ENCODE measurements around the gene TRIM40.

TRIM40 gene

DNA sequence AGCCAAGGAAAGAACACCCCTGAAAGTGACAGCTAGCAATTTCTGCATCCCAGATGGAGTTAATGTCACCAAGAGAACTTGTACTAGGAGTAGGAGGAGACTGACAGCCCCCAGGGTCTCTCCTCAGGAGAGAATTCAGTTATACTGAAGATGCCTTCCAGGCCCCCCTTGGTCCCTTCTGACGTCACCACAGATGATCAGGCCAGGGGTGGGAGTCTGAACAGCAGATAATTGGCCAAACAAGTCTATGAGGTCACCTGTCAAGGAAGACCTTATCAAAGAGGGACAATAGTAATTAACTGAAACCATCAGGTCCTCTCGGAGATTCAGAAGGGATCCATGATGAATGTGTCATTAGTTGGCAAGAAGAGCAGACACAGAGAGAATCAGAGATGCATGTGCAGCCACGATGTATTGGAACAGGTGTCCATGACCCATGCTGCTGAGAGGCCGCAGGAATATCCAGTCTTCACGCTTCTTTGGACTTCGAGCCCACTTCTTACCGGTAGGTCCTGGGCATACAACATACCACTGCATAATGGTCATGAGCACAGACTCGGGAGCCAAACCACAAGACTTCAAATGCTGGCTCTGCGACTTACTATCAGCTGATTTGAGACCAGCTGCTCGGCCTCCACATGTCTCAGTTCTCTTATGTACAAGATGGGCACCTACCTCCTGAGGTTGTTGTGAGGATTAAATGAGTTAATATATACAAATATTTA lies 14.9 kb downstream of the TRIM40 start:
- TF ChIP-seq CTCF (IDR thresholded peaks at IDR 0.05; ENCODE audit: low read depth, low read length, missing control alignments): no peak
- no peaks in the 10 kb centered on the region for H3K36me3 ChIP-seq (replicated peaks)
- no peak overlapping the region for H3K27ac ChIP-seq
- in situ Hi-C loops (cut with HindIII; ENCODE audit: low pct_ligation_motif_present, low sequenced_read_pairs): no loop called here
- DNase-seq: no peak
- H3K27me3 ChIP-seq (replicated peaks): no peaks in the 10 kb centered on the region
- H3K4me3 ChIP-seq (ENCODE audit: low read depth, low read length): no peak overlapping the region

DNA sequence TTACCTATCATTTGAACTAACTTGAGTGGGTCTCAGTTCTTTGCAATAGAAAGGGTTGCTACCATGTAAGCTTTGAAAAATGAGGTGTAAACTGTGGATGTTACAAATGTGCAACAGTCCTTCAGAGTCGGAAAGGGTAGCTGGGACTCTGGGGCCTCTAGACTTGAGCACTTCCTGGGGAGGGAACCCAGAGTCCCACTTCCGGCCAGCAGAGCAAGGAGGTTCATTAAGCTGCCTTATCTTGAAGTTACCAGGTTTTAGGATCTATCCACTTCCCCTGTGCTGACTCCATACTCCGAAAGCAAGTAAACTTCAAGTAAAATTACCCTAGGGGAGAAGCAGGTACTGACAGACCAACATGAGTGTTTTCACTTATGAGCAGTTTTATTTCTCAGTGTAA lies 15.6 kb downstream of the TRIM40 start:
- in situ Hi-C loops (cut with HindIII; ENCODE audit: low pct_ligation_motif_present, low sequenced_read_pairs): no loop called here
- no peak for TF ChIP-seq CTCF (IDR thresholded peaks at IDR 0.05; ENCODE audit: low read depth, low read length, missing control alignments)
- Histone ChIP-seq H3K36me3 (replicated peaks) (no peaks in the 10 kb centered on the region), H3K27me3 (replicated peaks) (no peaks in the 10 kb centered on the region), H3K4me3 (ENCODE audit: low read depth, low read length) (no peak overlapping the region), H3K27ac (no peak overlapping the region)
- no peak for DNase-seq

- H3K27me3 ChIP-seq (replicated peaks): no peaks in the 10 kb centered on the region
- H3K27ac ChIP-seq: no peak overlapping the region
- in situ Hi-C loops (cut with HindIII; ENCODE audit: low pct_ligation_motif_present, low sequenced_read_pairs): no loop called here
- H3K36me3 ChIP-seq (replicated peaks): no peaks in the 10 kb centered on the region
- no peak overlapping the region for H3K4me3 ChIP-seq (ENCODE audit: low read depth, low read length)
- TF ChIP-seq CTCF (IDR thresholded peaks at IDR 0.05; ENCODE audit: low read depth, low read length, missing control alignments): no peak
- DNase-seq: no peak
Observed at GRCh38 chr6:30152016-30152673, 16.2 kb downstream of the TRIM40 start.

- Histone ChIP-seq H3K4me3 (ENCODE audit: low read depth, low read length) (no peak overlapping the region), H3K27me3 (replicated peaks) (no peaks in the 10 kb centered on the region), H3K36me3 (replicated peaks) (no peaks in the 10 kb centered on the region), H3K27ac (no peak overlapping the region)
- DNase-seq: no peak
- no peak for TF ChIP-seq CTCF (IDR thresholded peaks at IDR 0.05; ENCODE audit: low read depth, low read length, missing control alignments)
- in situ Hi-C loops (cut with HindIII; ENCODE audit: low pct_ligation_motif_present, low sequenced_read_pairs): no loop called here
Observed at GRCh38 chr6:30152910-30153610, 17.1 kb downstream of the TRIM40 start.

GRCh38 chr6:30154061-30154460 lies 18.1 kb downstream of the TRIM40 start:
- no peak for DNase-seq
- no peak for TF ChIP-seq CTCF (IDR thresholded peaks at IDR 0.05; ENCODE audit: low read depth, low read length, missing control alignments)
- Histone ChIP-seq H3K27ac (no peak overlapping the region), H3K4me3 (ENCODE audit: low read depth, low read length) (no peak overlapping the region), H3K36me3 (replicated peaks) (no peaks in the 10 kb centered on the region), H3K27me3 (replicated peaks) (no peaks in the 10 kb centered on the region)
- in situ Hi-C loops (cut with HindIII; ENCODE audit: low pct_ligation_motif_present, low sequenced_read_pairs): no loop called here
